GM23248 (cell line): ENCODE measurements around the gene TPD52L3. TPM values are rescaled to one million over a fixed set of nuclear protein-coding genes. Genes with fewer than 3 reads are reported as not detected.

Experiments used
- DNase-seq: peaks from one replicate; pipeline ENCODE4 v3.0.0-alpha.2; 2015
- H2AFZ ChIP-seq: fragments of 200-600 bp; sonication (generic); 2 replicates; pipeline ENCODE4 v1.6.1; 2016; ENCODE audit warnings: antibody characterized with exemption
- H3F3A ChIP-seq: fragments of 200-600 bp; sonication (generic); 2 replicates; pipeline ENCODE4 v1.6.1; 2016; ENCODE audit warnings: mild to moderate bottlenecking, antibody characterized with exemption, mixed run types; ENCODE audit not compliant: insufficient read depth
- H3K27ac ChIP-seq: fragments of 200-600 bp; sonication (generic); 2 replicates; pipeline ENCODE4 v1.5.1; 2016; ENCODE audit warnings: mild to moderate bottlenecking
- H3K27me3 ChIP-seq: fragments of 200-600 bp; sonication (generic); replicated peaks from 2 replicates; pipeline ENCODE4 v1.6.1; 2016; ENCODE audit warnings: mild to moderate bottlenecking; ENCODE audit not compliant: insufficient read depth
- H3K36me3 ChIP-seq: fragments of 200-600 bp; sonication (generic); 2 replicates; pipeline ENCODE4 v1.6.1; 2016; ENCODE audit warnings: low read depth, mild to moderate bottlenecking
- H3K4me1 ChIP-seq: fragments of 200-600 bp; sonication (generic); 2 replicates; pipeline ENCODE4 v1.6.1; 2016; ENCODE audit warnings: mild to moderate bottlenecking; ENCODE audit not compliant: insufficient read depth
- H3K4me2 ChIP-seq: fragments of 200-600 bp; sonication (generic); one replicate; pipeline ENCODE4 v1.6.1; 2016; ENCODE audit warnings: mild to moderate bottlenecking; ENCODE audit not compliant: unreplicated experiment
- H3K4me3 ChIP-seq: fragments of 200-600 bp; sonication (generic); 2 replicates; pipeline ENCODE4 v1.5.1; 2016; ENCODE audit warnings: mild to moderate bottlenecking
- H3K79me2 ChIP-seq: fragments of 200-600 bp; sonication (generic); 2 replicates; pipeline ENCODE4 v1.6.1; 2016; ENCODE audit warnings: mild to moderate bottlenecking; ENCODE audit not compliant: insufficient read depth
- H3K9ac ChIP-seq: fragments of 200-600 bp; sonication (generic); 2 replicates; pipeline ENCODE4 v1.6.1; 2016; ENCODE audit warnings: mild to moderate bottlenecking
- H3K9me2 ChIP-seq: fragments of 200-600 bp; sonication (generic); 2 replicates; pipeline ENCODE4 v1.6.1; 2016; ENCODE audit warnings: mixed run types, mild to moderate bottlenecking, moderate library complexity; ENCODE audit not compliant: insufficient read depth
- H3K9me3 ChIP-seq: fragments of 200-600 bp; sonication (generic); one replicate; pipeline ENCODE4 v1.6.1; 2017; ENCODE audit warnings: low read depth
- H4K20me1 ChIP-seq: fragments of 200-600 bp; sonication (generic); 2 replicates; pipeline ENCODE4 v1.6.0; 2016; ENCODE audit not compliant: insufficient read depth
- EZH2 ChIP-seq: fragments of 200-600 bp; sonication (generic); IDR thresholded peaks from 2 replicates; pipeline ENCODE4 v1.6.1; 2018; ENCODE audit warnings: antibody characterized with exemption, mild to moderate bottlenecking; ENCODE audit not compliant: insufficient read depth, poor library complexity, severe bottlenecking
- EZH2phosphoT487 ChIP-seq: fragments of 200-600 bp; sonication (generic); IDR thresholded peaks from 2 replicates; pipeline ENCODE4 v1.6.1; 2018; ENCODE audit warnings: antibody characterized with exemption, moderate library complexity, mild to moderate bottlenecking, low read depth; ENCODE audit not compliant: insufficient read depth
- WGBS, 2 experiments: methylation state at CpG; one replicate each; pipeline ENCODE4 v1.1.6; 2015 to 2017; ENCODE audit warnings: low lambda C conversion rate in 2 of 2, low coverage in 1 of 2; ENCODE audit errors: missing lambda C conversion rate in 2 of 2; 5-methylcytosine and 5-hydroxymethylcytosine counted together
- in situ Hi-C: fragments of 300-500 bp; cut with MboI; formaldehyde crosslinking; loops from 2 replicates; pipeline ENCODE4 v1.15.0; 2020
- polyA plus RNA-seq: library from polyadenylated mRNA; unstranded; fragments of >200 nt; fragmentation: Nextera tagmentation; extraction: Ambion mirVana; gene quantifications from 2 replicates; pipeline ENCODE4 v1.2.1, GENCODE V29; 2016
- total RNA-seq: library from RNA; depleted of rRNA; stranded (reverse); fragments of >200 nt; shearing (Covaris generic); gene quantifications from 2 replicates; pipeline ENCODE4 v1.2.3, GENCODE V29; 2014

The TPD52L3 gene
- total and polyA plus RNA-seq, 2 experiments from 2014 or later = not detected

GRCh38 chr9:6348766-6349165 lies 20.6 kb downstream of the TPD52L3 start:
- no peaks in the 10 kb centered on the region for H4K20me1 ChIP-seq
- H3K9ac ChIP-seq = no peak overlapping the region
- in situ Hi-C loops = no loop called here

GRCh38 chr9:6351737-6352136 lies 23.6 kb downstream of the TPD52L3 start:
- H3K27ac ChIP-seq = no peak overlapping the region
- in situ Hi-C loops = loop anchor here (5.0 kb wide), 1 partner anchor 216 kb away; no protein-coding TSS in a partner anchor

More at GRCh38 chr9:6348766-6349165, 20.6 kb downstream of the TPD52L3 start:
- Histone ChIP-seq H3K4me2 (no peak overlapping the region), H3K36me3 (no peaks in the 10 kb centered on the region), H3K4me1 (0 out of 2 replicates have a peak, but pooled peaks cover under 1% of the 10 kb centered on the region), H3K27ac (no peak overlapping the region), H3K79me2 (no peaks in the 10 kb centered on the region), H2AFZ (no peak overlapping the region), H3F3A (no peaks in the 10 kb centered on the region), H3K9me2 (no peaks in the 10 kb centered on the region), H3K4me3 (no peak overlapping the region), H3K9me3 (no peaks in the 10 kb centered on the region), H3K27me3 (no peaks in the 10 kb centered on the region)
- TF ChIP-seq EZH2 = no peak
- TF ChIP-seq EZH2phosphoT487 = no peak
- DNase-seq = no peak
- WGBS, 2 experiments = 63 to 64% methylated on average over 3 of the region's 3 CpGs

GRCh38 chr9:6354072-6354686 lies 26.0 kb downstream of the TPD52L3 start:
- H4K20me1 ChIP-seq = no peaks in the 10 kb centered on the region
- 6 to 12% methylated on average over 3 of the region's 3 CpGs for WGBS, 2 experiments
- no peak for TF ChIP-seq EZH2phosphoT487
- TF ChIP-seq EZH2 = no peak
- no peak overlapping the region for H3K9ac ChIP-seq
- H3K79me2 ChIP-seq = no peaks in the 10 kb centered on the region
- H2AFZ ChIP-seq = peak overlapping the region; percentile 79
- H3K4me1 ChIP-seq = peaks cover 28% of the 10 kb centered on the region
- DNase-seq = peak; percentile 81
- in situ Hi-C loops = loop anchor here (5.0 kb wide), 1 partner anchor 213 kb away; no protein-coding TSS in a partner anchor
- H3K27ac ChIP-seq = no peak overlapping the region
- H3K9me2 ChIP-seq = no peaks in the 10 kb centered on the region
- no peak overlapping the region for H3K4me3 ChIP-seq
- no peaks in the 10 kb centered on the region for H3K9me3 ChIP-seq
- H3F3A ChIP-seq = peaks cover 9% of the 10 kb centered on the region
- H3K27me3 ChIP-seq = no peaks in the 10 kb centered on the region
- H3K36me3 ChIP-seq = no peaks in the 10 kb centered on the region
- peak overlapping the region; percentile 17 for H3K4me2 ChIP-seq

More at GRCh38 chr9:6351737-6352136, 23.6 kb downstream of the TPD52L3 start:
- Histone ChIP-seq H3K4me2 (no peak overlapping the region), H3K4me3 (no peak overlapping the region), H3K9me3 (no peaks in the 10 kb centered on the region), H3K9ac (no peak overlapping the region), H3K27me3 (no peaks in the 10 kb centered on the region), H3K79me2 (no peaks in the 10 kb centered on the region), H2AFZ (peak overlapping the region; percentile 7; the same call in 1 of the 2 replicates), H3K4me1 (peaks cover 23% of the 10 kb centered on the region), H3F3A (peaks cover 9% of the 10 kb centered on the region), H3K36me3 (no peaks in the 10 kb centered on the region), H4K20me1 (no peaks in the 10 kb centered on the region), H3K9me2 (no peaks in the 10 kb centered on the region)
- DNase-seq = no peak
- no peak for TF ChIP-seq EZH2phosphoT487
- TF ChIP-seq EZH2 = no peak

GRCh38 chr9:6355728-6356127 lies 27.6 kb downstream of the TPD52L3 start:
- peak overlapping the region; percentile 44 for H3K9ac ChIP-seq

More at GRCh38 chr9:6355728-6356127, 27.6 kb downstream of the TPD52L3 start:
- WGBS, 2 experiments = 21 to 32% methylated on average over 2 of the region's 2 CpGs
- Histone ChIP-seq H3K79me2 (no peaks in the 10 kb centered on the region), H2AFZ (peak overlapping the region; percentile 83), H3K27me3 (no peaks in the 10 kb centered on the region), H3K27ac (peak overlapping the region; percentile 60), H3K4me3 (no peak overlapping the region), H3K36me3 (no peaks in the 10 kb centered on the region), H3F3A (peaks cover 9% of the 10 kb centered on the region), H3K9me3 (no peaks in the 10 kb centered on the region), H3K4me2 (peak overlapping the region; percentile 18), H3K4me1 (peaks cover 28% of the 10 kb centered on the region), H3K9me2 (no peaks in the 10 kb centered on the region), H4K20me1 (no peaks in the 10 kb centered on the region)
- in situ Hi-C loops = no loop called here
- TF ChIP-seq EZH2phosphoT487 = no peak
- TF ChIP-seq EZH2 = no peak
- peak; percentile 87 for DNase-seq
